Thoracic aorta (tissue), 2 donors: ENCODE data around the gene HBZ. TPM values are rescaled to one million over a fixed set of nuclear protein-coding genes. Genes with fewer than 3 reads are reported as not detected.
"Not testable (repeated sequence)": the region's sequence is repeated elsewhere in the genome, so short reads cannot be mapped to it uniquely, and the experiment has no call there.

Experiments
- ATAC-seq: fragments of 150-250 bp; one replicate; pipeline ENCODE4 v1.8.0; 2017; ENCODE audit warnings: low read depth; ENCODE audit not compliant: insufficient number of reproducible peaks, low FRiP score
- DNase-seq: peaks from one replicate; pipeline ENCODE4 v3.0.0-alpha.2; 2020; ENCODE audit warnings: low spot score
- H3K27ac ChIP-seq, 2 donors: fragments of 200-600 bp; sonication (generic); 1 replicate in 1 of 2; 2 replicates in 1 of 2; pipeline ENCODE4 v1.5.1; 2016; ENCODE audit warnings: mild to moderate bottlenecking in 2 of 2, moderate library complexity in 2 of 2
- H3K27me3 ChIP-seq: fragments of 200-600 bp; sonication (generic); replicated peaks from 2 replicates; pipeline ENCODE4 v1.6.0; 2016; ENCODE audit warnings: mild to moderate bottlenecking; ENCODE audit not compliant: insufficient read depth
- H3K36me3 ChIP-seq: fragments of 200-600 bp; sonication (generic); one replicate; pipeline ENCODE4 v1.5.1; 2016
- H3K4me1 ChIP-seq, 2 donors: fragments of 200-600 bp; sonication (generic); 1 replicate in 1 of 2; 2 replicates in 1 of 2; pipeline versions ENCODE4 v1.5.1 to v1.6.0; 2016; ENCODE audit warnings: low read depth in 2 of 2, mild to moderate bottlenecking in 1 of 2; ENCODE audit not compliant: control insufficient read depth in 1 of 2
- H3K4me3 ChIP-seq: fragments of 200-600 bp; sonication (generic); 2 replicates; pipeline ENCODE4 v1.5.1; 2016; ENCODE audit warnings: mild to moderate bottlenecking
- H3K9me3 ChIP-seq: fragments of 200-600 bp; sonication (generic); 2 replicates; pipeline ENCODE4 v1.5.1; 2016
- CTCF ChIP-seq: fragments of 200-600 bp; sonication (generic); IDR thresholded peaks from one replicate; pipeline ENCODE4 v1.5.1; 2019; ENCODE audit warnings: antibody characterized with exemption
- total RNA-seq, 2 donors: library from RNA; depleted of rRNA; stranded (reverse); fragments of >200 nt; gene quantifications; one replicate each; pipeline versions ENCODE4 v1.1.0 to v1.2.3, GENCODE V29; 2016

HBZ gene
- total RNA-seq, 2 donors from 2014 or later: not detected

GRCh38 chr16:144797-145252 lies 7.6 kb upstream of the HBZ start:
- TF ChIP-seq CTCF: no peak
- no peaks in the 10 kb centered on the region for H3K27me3 ChIP-seq
- no peaks in the 10 kb centered on the region for H3K9me3 ChIP-seq
- no peak overlapping the region for H3K27ac ChIP-seq
- no peak overlapping the region for H3K4me3 ChIP-seq
- DNase-seq: no peak
- no peaks in the 10 kb centered on the region for H3K4me1 ChIP-seq
- H3K36me3 ChIP-seq: no peaks in the 10 kb centered on the region
- ATAC-seq: no peak

- TF ChIP-seq CTCF: no peak
- Histone ChIP-seq H3K9me3 (no peaks in the 10 kb centered on the region), H3K36me3 (no peaks in the 10 kb centered on the region), H3K27me3 (no peaks in the 10 kb centered on the region), H3K4me1 (no peaks in the 10 kb centered on the region), H3K27ac (no peak overlapping the region), H3K4me3 (no peak overlapping the region)
- ATAC-seq: no peak
- no peak for DNase-seq
These were observed 5.8 kb upstream of the HBZ start for GRCh38 chr16:146646-147045.

- Histone ChIP-seq H3K27ac (no peak overlapping the region), H3K27me3 (no peaks in the 10 kb centered on the region), H3K9me3 (no peaks in the 10 kb centered on the region), H3K4me1 (peaks cover 0 to under 1% of the 10 kb centered on the region in 2 donors), H3K4me3 (no peak overlapping the region), H3K36me3 (no peaks in the 10 kb centered on the region)
- no peak for DNase-seq
- TF ChIP-seq CTCF: no peak
- no peak for ATAC-seq
These were observed 3.3 kb upstream of the HBZ start for GRCh38 chr16:149024-149660.

GRCh38 chr16:153129-153521 lies 681 bp downstream of the HBZ start:
- not testable (repeated sequence) for DNase-seq, H3K36me3 ChIP-seq, H3K9me3 ChIP-seq, ATAC-seq, H3K4me3 ChIP-seq, H3K4me1 ChIP-seq, H3K27ac ChIP-seq, H3K27me3 ChIP-seq

- DNase-seq, H3K27ac ChIP-seq, ATAC-seq, H3K9me3 ChIP-seq, H3K36me3 ChIP-seq, H3K4me3 ChIP-seq, H3K4me1 ChIP-seq, H3K27me3 ChIP-seq: not testable (repeated sequence)
These were observed 1.2 kb downstream of the HBZ start for GRCh38 chr16:153550-154216.

- H3K9me3 ChIP-seq: no peaks in the 10 kb centered on the region
- H3K27ac ChIP-seq: no peak overlapping the region
- no peaks in the 10 kb centered on the region for H3K36me3 ChIP-seq
- H3K27me3 ChIP-seq: peaks cover 4% of the 10 kb centered on the region
- no peak for ATAC-seq
- peaks cover 3 to 7% of the 10 kb centered on the region in 2 donors for H3K4me1 ChIP-seq
- H3K4me3 ChIP-seq: peak overlapping the region; percentile 70
- no peak for DNase-seq
- TF ChIP-seq CTCF: no peak
These were observed 2.0 kb downstream of the HBZ start for GRCh38 chr16:154217-155030.
